ENCODE results near the gene DNAH3.

DNA sequence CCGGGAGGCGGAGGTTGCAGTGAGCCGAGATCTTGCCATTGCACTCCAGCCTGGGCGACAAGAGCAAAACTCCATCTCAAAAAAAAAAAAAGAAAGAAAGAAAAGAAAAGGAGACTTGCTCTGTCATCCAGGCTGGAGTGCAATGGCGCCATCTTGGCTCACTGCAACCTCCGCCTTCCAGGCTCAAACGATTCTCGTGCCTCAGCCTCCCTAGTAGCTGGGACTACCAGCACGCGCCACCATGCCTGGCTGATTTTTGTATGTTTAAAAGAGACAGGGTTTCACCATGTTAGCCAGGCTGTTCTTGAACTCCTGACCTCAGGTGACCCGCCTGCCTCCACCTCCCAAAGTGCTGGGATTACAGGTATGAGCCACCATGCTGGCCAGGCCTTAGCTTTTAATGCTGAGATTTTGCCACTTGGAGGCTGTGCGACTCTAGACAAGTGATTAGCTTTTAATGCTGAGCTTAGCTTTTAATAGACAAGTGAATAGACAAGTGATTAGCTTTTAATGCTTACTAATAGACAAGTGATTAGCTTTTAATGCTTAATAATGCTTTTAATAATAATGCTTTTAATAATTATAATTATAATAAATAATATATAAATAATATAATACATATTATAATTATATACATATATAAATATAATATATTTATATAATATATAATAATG lies 17.4 kb upstream of the DNAH3 start:
- TF ChIP-seq, protein P1, sequence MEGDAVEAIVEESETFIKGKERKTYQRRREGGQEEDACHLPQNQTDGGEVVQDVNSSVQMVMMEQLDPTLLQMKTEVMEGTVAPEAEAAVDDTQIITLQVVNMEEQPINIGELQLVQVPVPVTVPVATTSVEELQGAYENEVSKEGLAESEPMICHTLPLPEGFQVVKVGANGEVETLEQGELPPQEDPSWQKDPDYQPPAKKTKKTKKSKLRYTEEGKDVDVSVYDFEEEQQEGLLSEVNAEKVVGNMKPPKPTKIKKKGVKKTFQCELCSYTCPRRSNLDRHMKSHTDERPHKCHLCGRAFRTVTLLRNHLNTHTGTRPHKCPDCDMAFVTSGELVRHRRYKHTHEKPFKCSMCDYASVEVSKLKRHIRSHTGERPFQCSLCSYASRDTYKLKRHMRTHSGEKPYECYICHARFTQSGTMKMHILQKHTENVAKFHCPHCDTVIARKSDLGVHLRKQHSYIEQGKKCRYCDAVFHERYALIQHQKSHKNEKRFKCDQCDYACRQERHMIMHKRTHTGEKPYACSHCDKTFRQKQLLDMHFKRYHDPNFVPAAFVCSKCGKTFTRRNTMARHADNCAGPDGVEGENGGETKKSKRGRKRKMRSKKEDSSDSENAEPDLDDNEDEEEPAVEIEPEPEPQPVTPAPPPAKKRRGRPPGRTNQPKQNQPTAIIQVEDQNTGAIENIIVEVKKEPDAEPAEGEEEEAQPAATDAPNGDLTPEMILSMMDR (IDR thresholded peaks at IDR 0.05; ENCODE audit: low read length), result no peak
- no peak for TF ChIP-seq EZH2 (optimal IDR thresholded peaks at IDR 0.05; ENCODE audit: low read depth, low read length)
